ENCODE measurements around the gene KIAA1549.

Gene KIAA1549

DNA sequence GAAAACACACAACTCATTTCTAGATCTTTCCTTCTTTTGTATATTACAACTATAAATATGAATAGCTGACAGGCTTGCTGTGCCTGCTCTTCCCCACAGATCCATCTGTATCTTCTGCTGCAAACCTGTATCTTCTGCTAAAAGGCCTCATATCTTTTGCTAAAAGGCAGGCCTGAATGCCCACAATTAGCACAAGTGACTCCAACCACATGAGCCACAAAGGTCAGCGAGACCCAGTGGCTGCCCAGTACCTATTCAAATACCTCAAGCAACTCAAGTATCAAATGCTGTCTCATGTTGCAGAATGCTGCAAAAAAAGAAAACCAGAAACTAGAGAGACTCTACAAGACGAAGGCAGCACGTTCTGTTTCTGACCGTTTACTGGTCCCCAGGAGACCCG, 128.7 kb downstream of the KIAA1549 start:
- peaks cover 19% of the 10 kb centered on the region for H3K9me3 ChIP-seq
- no peak overlapping the region for H3K9ac ChIP-seq
- H3K4me2 ChIP-seq, result no peak overlapping the region
- H4K20me1 ChIP-seq, result no peaks in the 10 kb centered on the region
- H3K4me3 ChIP-seq, result no peak overlapping the region
- TF ChIP-seq Cebpa-rat (IDR thresholded peaks at IDR 0.05), result no peak
- peaks cover 65% of the 10 kb centered on the region for H3K36me3 ChIP-seq
- no peaks in the 10 kb centered on the region for H3K4me1 ChIP-seq
- H3K27me3 ChIP-seq, result no peaks in the 10 kb centered on the region
- H3K27ac ChIP-seq, result no peak overlapping the region

DNA sequence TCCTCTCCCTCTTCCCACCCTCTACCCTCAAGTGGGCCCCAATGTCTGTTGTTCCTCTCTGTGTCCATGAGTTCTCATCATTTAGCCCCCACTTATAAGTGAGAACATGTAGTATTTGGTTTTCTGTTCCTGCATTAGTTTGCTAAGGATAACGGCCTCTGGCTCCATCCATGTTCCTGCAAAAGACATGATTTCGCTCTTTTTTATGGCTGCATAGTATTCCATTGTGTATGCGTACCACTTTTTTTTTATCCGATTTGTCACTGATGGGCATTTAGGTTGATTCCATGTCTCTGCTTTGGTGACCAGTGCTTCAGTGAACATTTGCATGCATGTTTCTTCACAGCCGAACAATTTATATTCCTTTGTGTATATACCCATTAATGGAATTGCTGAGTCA, 131.5 kb downstream of the KIAA1549 start:
- H3K36me3 ChIP-seq, result peaks cover 40% of the 10 kb centered on the region
- H3K27me3 ChIP-seq, result no peaks in the 10 kb centered on the region
- H3K4me2 ChIP-seq, result no peak overlapping the region
- H3K9me3 ChIP-seq, result peaks cover 11% of the 10 kb centered on the region; the same call in 1 of the 2 replicates
- no peak overlapping the region for H3K27ac ChIP-seq
- H3K4me3 ChIP-seq, result no peak overlapping the region
- H3K4me1 ChIP-seq, result no peaks in the 10 kb centered on the region
- H3K9ac ChIP-seq, result no peak overlapping the region
- no peaks in the 10 kb centered on the region for H4K20me1 ChIP-seq
- no peak for TF ChIP-seq Cebpa-rat (IDR thresholded peaks at IDR 0.05)

DNA sequence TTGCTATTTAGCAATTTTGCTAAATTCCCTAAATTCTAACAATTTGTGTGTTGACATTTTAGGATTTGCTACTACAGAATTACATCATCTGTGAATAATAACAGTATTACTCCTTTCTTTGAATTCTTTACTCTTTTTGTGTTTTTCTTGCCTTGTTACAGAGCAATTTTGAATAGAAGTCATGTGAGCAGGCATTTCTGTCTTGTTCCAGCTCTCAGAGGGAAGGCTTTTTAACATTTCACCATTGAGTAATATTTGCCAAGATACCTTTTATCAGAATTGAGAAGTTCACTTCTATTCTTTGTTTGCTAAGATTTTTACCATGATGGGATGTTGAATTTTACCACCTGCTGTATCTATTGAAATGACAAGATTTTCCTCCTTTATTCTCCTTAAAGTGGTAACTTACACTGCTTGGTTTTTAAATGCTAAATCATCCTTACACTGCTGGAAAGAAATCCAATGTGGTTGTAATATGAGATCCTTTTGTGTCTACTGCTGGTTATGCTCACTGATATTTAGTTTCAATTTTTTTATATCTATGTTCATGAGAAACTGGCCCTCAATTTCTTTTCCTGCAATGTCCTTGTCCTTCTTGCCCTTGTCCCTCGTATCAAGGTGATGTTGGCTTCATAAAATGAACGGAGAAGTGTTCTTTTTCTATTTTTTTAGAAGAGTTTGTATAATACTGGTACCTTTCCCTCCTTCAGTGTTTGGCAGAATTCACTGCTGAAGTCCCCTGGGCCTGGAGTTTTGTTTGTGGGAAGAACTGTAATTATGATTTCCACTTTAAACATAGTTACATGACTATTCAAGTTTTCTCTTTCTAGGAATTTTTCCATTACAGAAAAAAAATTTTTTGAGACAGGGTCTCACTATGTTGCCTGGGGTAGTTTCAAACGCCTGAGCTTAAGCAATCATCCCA, 132.9 kb downstream of the KIAA1549 start:
- Histone ChIP-seq H3K27ac (no peak overlapping the region), H4K20me1 (no peaks in the 10 kb centered on the region), H3K4me2 (no peak overlapping the region), H3K9me3 (peaks cover 11% of the 10 kb centered on the region; the same call in 1 of the 2 replicates), H3K4me3 (no peak overlapping the region), H3K36me3 (peaks cover 41% of the 10 kb centered on the region), H3K4me1 (no peaks in the 10 kb centered on the region), H3K9ac (no peak overlapping the region), H3K27me3 (no peaks in the 10 kb centered on the region)
- no peak for TF ChIP-seq Cebpa-rat (IDR thresholded peaks at IDR 0.05)

DNA sequence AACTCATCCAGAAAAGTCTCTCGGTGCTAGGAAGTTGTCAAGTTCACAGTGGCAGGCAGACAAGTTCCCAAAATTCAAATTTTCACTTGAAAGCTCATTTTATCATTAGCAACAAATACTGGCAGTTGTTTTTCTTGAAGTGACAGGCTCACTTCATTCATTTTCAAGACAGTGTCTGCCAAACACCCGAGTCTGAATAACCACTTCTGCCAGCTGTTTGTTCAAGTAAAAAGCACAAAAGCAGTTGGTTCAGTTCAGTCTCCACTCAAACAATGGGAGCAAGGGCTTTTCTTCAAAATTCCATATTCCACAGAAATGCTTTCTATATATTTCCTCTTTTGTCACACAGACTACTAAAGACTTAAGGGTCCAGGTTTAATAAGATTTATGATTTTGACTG, 135.5 kb downstream of the KIAA1549 start:
- Histone ChIP-seq H3K4me2 (no peak overlapping the region), H3K36me3 (peaks cover 35% of the 10 kb centered on the region), H3K4me1 (no peaks in the 10 kb centered on the region), H3K9ac (no peak overlapping the region), H4K20me1 (no peaks in the 10 kb centered on the region), H3K27ac (no peak overlapping the region), H3K9me3 (peaks cover 11% of the 10 kb centered on the region; the same call in 1 of the 2 replicates), H3K4me3 (no peak overlapping the region), H3K27me3 (no peaks in the 10 kb centered on the region)
- no peak for TF ChIP-seq Cebpa-rat (IDR thresholded peaks at IDR 0.05)

DNA sequence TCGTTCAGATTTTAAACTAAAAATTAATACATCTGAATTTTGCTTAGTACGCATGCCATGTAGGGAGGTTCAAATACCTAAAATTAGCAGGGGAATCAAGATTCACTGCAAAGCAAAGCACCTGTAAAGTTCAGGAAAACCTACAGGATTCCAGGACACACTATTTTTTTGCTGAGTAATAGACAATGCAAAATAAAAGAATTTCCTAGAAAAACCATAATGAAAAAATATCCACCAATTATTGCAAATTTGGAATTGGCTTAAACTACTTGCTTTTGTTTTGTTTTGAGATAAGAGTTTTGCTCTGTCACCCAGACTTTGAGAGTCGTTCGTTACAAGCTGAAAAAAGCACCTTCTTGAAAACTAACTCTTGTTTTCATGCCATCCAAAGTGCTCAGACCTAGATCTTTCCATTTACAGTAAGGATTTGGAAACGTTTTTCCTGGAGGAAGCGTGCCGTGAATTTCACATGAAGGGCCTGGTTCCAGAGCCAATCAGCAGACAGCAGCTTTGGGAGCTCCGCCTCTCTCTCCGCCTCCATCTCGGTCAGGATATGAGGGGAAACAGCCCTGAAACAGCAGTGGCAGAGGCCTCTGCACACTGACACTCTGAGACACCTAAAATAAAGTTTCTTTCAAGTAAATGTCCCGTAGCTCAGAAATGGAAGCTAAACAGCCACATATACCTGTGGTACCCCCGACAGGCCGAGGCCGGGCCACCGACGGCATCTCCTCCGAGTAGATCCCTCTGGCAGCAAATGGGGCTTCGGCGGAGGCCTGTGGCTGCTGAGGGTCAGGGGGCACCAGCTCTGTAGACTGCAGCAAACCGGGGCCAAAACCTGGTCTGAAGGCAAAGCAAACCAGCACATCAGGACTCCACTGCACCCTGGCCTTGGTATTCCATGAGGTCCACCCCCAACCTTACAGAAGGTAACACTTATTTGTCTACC, 137.3 kb downstream of the KIAA1549 start:
- H4K20me1 ChIP-seq, result no peaks in the 10 kb centered on the region
- no peak for TF ChIP-seq Cebpa-rat (IDR thresholded peaks at IDR 0.05)
- no peak overlapping the region for H3K27ac ChIP-seq
- no peaks in the 10 kb centered on the region for H3K4me1 ChIP-seq
- peaks cover 35% of the 10 kb centered on the region for H3K36me3 ChIP-seq
- H3K27me3 ChIP-seq, result no peaks in the 10 kb centered on the region
- H3K9me3 ChIP-seq, result no peaks in the 10 kb centered on the region
- no peak overlapping the region for H3K4me2 ChIP-seq
- H3K9ac ChIP-seq, result no peak overlapping the region
- no peak overlapping the region for H3K4me3 ChIP-seq

DNA sequence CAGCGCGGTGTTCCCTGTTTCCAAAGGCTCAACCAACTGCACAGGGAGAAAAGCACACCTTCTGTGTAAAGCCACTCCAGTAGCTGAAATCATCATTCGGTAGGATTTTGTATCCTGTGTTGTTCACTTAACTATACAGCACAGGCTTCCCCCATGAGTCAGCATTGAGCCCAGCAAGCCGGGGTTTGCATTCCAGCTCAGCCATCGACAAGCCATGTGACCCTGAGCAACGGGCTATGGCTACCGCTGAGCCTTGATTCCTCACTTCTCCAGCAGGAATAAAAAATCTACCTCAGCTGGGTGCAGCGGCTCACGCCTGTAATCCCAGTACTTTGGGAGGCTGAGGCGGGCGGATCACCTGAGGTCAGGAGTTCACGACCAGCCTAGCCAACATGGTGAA, 139.1 kb downstream of the KIAA1549 start:
- Histone ChIP-seq H3K9ac (no peak overlapping the region), H3K9me3 (no peaks in the 10 kb centered on the region), H4K20me1 (no peaks in the 10 kb centered on the region), H3K27ac (no peak overlapping the region), H3K27me3 (no peaks in the 10 kb centered on the region), H3K4me1 (no peaks in the 10 kb centered on the region), H3K4me3 (no peak overlapping the region), H3K4me2 (no peak overlapping the region), H3K36me3 (peaks cover 52% of the 10 kb centered on the region)
- TF ChIP-seq Cebpa-rat (IDR thresholded peaks at IDR 0.05), result no peak

DNA sequence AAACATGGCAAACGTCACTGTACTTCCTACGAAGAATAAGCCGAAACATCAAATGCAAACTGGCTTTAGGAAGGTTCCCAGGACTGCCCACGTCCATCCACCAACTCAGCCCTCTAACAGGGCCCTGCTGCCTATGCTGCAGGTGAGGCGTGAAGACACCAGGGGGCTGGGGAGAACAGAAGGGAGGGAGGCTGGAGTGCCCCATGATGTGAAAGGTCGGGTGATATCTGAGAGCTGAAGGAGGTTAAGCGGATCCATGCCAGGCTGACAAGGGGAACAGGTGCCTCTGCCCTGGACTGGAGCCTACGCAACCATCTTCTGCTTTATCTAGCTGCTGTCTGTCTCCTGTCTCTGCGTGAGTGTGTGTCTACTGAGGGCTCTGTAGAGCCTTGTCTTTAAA, 143.0 kb downstream of the KIAA1549 start:
- TF ChIP-seq Cebpa-rat (IDR thresholded peaks at IDR 0.05), result no peak
- Histone ChIP-seq H3K4me3 (no peak overlapping the region), H3K9me3 (no peaks in the 10 kb centered on the region), H3K27me3 (no peaks in the 10 kb centered on the region), H3K4me2 (no peak overlapping the region), H4K20me1 (no peaks in the 10 kb centered on the region), H3K9ac (no peak overlapping the region), H3K4me1 (peaks cover 13% of the 10 kb centered on the region), H3K36me3 (peaks cover 70% of the 10 kb centered on the region), H3K27ac (no peak overlapping the region)

DNA sequence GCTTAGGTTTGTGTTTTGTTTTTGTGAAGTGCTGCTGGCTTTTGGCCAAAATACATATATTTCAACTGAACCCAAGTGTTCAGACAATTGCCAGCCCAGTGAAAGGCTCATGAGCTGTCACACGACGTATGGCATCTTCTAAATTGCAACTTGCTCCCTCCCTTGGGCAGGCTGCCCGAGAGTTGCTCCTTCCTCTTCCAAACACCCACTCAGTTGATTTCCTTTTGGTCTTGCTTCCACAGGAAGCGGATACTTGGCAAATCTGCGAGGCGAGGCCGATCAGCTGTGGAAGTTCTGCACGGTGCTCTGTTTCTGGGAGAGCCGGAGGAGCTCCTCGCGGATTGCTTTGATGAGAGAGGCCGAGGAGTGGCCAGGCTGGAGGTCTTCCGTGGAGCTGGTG, 143.6 kb downstream of the KIAA1549 start:
- no peaks in the 10 kb centered on the region for H3K27me3 ChIP-seq
- no peak overlapping the region for H3K4me2 ChIP-seq
- H3K4me1 ChIP-seq, result peaks cover 14% of the 10 kb centered on the region
- H3K36me3 ChIP-seq, result peaks cover 70% of the 10 kb centered on the region
- no peak overlapping the region for H3K27ac ChIP-seq
- H3K4me3 ChIP-seq, result no peak overlapping the region
- H4K20me1 ChIP-seq, result no peaks in the 10 kb centered on the region
- no peak for TF ChIP-seq Cebpa-rat (IDR thresholded peaks at IDR 0.05)
- no peak overlapping the region for H3K9ac ChIP-seq
- no peaks in the 10 kb centered on the region for H3K9me3 ChIP-seq

DNA sequence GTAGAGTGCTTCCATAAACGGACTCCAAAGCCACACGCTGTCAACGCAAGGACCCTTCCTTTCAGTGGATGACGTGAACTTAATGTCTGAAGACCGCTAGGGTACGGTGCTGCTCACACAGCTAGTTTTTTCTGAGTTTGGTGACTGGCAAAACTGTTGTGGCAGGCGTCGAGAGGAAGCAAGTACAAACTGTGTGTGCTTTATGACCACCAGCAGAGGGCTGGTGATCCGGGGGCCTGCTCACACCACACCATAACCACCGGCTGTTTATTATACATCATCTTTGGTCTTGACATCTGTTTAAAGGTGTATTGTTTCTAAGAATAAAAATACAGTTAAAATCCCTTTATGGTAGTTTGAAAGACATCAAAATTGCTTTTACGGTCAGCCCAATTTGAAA, 146.1 kb downstream of the KIAA1549 start:
- no peak for TF ChIP-seq Cebpa-rat (IDR thresholded peaks at IDR 0.05)
- Histone ChIP-seq H3K36me3 (peaks cover 52% of the 10 kb centered on the region), H3K27me3 (no peaks in the 10 kb centered on the region)

DNA sequence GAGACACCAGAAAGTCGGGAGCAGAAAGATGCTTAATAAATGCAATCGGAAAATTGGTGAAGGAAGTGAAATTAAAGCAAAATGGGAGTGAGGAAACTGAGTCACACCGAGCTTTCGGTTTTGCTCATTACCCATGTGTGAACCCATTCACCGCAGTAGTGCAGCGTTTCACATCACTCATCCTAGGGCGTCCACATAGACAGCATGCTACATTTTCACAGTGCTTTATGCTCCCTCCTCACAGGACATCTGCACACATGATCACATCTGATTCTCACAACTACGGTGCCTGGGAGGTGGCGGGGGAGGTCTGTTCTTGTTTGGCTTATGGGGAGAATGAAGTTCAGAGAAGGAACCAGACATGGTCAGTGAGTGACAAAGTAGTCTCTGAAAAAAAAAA, 146.6 kb downstream of the KIAA1549 start:
- Histone ChIP-seq H3K9me3 (no peaks in the 10 kb centered on the region), H3K36me3 (peaks cover 48% of the 10 kb centered on the region), H3K27ac (no peak overlapping the region), H4K20me1 (no peaks in the 10 kb centered on the region), H3K27me3 (no peaks in the 10 kb centered on the region), H3K4me2 (no peak overlapping the region), H3K4me1 (peaks cover 14% of the 10 kb centered on the region), H3K4me3 (no peak overlapping the region), H3K9ac (no peak overlapping the region)
- no peak for TF ChIP-seq Cebpa-rat (IDR thresholded peaks at IDR 0.05)

More for the DNA sequence above, 146.1 kb downstream of the KIAA1549 start:
- Histone ChIP-seq H3K27ac (no peak overlapping the region), H4K20me1 (no peaks in the 10 kb centered on the region), H3K9me3 (no peaks in the 10 kb centered on the region), H3K4me2 (no peak overlapping the region), H3K4me1 (peaks cover 14% of the 10 kb centered on the region), H3K9ac (no peak overlapping the region), H3K4me3 (no peak overlapping the region)
